Measurements from ENCODE around the gene TXNDC5. TPM values are rescaled to one million over a fixed set of nuclear protein-coding genes. Genes with fewer than 3 reads are reported as not detected.
A peak's percentile ranks its signal among the peaks of the same experiment; 100 is the strongest.

The TXNDC5 gene
- total RNA-seq = 100 to 1,000 TPM in 1 of 3 donors, 10 to 100 TPM in 2; 59.1 to 122 (median 59.3) TPM
- long read RNA-seq, donor 1, transcript TXNDC5-201 (10 exons, 2,964 nt) = major isoform, 149 of 162 reads
- long read RNA-seq, donor 1, partial matches to known transcripts = 8 of 162 reads
- long read RNA-seq, donor 1, other reads (novel, unspliced or antisense) = 4 of 162 reads
- long read RNA-seq, donor 2 = 0 reads

DNA sequence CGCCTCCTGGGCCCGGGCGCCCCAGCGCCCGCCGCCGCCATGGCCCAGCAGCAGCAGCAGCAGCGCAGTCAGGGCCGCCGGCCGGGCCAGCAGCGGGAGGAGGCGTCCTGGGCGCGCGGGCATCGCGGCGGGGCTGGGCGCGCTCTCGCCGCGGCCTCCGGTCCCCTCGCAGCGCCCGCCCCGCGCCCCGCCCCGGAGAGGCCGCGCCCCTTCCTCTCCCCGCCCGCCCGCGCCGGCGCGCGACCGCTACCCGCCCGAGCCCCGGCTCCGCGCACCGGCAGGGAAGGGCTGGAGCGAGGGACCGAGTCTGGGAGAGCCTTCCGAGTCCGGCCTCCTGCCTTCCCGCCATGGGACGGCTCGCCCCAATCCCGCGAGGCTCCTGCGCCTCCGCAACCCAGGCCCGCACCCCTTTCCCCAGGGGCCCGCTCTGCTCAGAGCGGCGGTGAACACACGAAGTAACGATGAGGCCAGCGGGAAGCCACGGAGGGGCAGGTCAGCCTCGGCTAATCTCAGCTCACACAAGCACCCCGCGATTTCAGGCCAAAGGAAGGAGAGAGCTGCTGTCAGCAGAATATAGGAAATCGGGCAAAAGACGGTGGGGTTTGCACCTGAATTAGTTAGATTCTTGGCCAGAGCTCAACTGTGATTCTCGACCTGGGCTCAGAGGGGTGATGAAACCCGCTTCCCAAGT is at the start of gene TXNDC5:
TXNDC5 (minus strand) TSS at position 135 of the 691 bp plus-strand sequence; CDS start at position 123, 12 bp downstream.
- peaks cover 6% of the 10 kb centered on the region for H3K4me1 ChIP-seq (ENCODE audit: low read depth)
- H3K4me3 ChIP-seq = peak within 1 kb of the TSS; percentile 63
- H3K36me3 ChIP-seq (ENCODE audit: low read depth) = no peaks in the 10 kb centered on the region
- intact Hi-C loops (cut with DNase I, micrococcal nuclease) = no loop called here
- TF ChIP-seq, protein P1, sequence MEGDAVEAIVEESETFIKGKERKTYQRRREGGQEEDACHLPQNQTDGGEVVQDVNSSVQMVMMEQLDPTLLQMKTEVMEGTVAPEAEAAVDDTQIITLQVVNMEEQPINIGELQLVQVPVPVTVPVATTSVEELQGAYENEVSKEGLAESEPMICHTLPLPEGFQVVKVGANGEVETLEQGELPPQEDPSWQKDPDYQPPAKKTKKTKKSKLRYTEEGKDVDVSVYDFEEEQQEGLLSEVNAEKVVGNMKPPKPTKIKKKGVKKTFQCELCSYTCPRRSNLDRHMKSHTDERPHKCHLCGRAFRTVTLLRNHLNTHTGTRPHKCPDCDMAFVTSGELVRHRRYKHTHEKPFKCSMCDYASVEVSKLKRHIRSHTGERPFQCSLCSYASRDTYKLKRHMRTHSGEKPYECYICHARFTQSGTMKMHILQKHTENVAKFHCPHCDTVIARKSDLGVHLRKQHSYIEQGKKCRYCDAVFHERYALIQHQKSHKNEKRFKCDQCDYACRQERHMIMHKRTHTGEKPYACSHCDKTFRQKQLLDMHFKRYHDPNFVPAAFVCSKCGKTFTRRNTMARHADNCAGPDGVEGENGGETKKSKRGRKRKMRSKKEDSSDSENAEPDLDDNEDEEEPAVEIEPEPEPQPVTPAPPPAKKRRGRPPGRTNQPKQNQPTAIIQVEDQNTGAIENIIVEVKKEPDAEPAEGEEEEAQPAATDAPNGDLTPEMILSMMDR (IDR thresholded peaks at IDR 0.05) = no peak
- no peaks in the 10 kb centered on the region for H3K9me3 ChIP-seq
- DNase-seq (peak; percentile 82 to 90 (median 87)), ATAC-seq (peak; percentile 91)

DNA sequence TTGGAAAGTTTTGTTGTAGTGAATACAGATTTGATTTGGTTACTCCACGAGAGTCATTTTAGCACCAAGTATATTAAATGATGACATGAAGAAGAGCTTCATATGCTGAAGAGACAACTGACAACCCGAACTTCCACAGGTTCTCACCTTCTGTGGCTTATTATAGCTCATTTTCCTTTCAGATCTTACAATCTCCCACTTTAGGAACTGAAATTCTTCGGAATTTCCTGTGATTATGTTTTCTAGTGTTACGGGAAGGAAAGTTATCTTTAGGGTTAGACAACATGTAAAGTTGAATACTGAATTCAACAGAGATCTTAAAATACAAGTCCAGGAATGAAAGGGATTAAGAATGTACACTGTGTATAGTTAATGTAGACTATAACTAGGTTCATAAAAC is 49.6 kb upstream of the TXNDC5 start:
- DNase-seq (no peak), ATAC-seq (no peak)
- intact Hi-C loops (cut with DNase I, micrococcal nuclease) = no loop called here
- TF ChIP-seq, protein P1 (IDR thresholded peaks at IDR 0.05) = no peak
- H3K36me3 ChIP-seq (ENCODE audit: low read depth) = no peaks in the 10 kb centered on the region
- H3K9me3 ChIP-seq = no peaks in the 10 kb centered on the region
- no peak overlapping the region for H3K4me3 ChIP-seq
- H3K4me1 ChIP-seq (ENCODE audit: low read depth) = no peaks in the 10 kb centered on the region

DNA sequence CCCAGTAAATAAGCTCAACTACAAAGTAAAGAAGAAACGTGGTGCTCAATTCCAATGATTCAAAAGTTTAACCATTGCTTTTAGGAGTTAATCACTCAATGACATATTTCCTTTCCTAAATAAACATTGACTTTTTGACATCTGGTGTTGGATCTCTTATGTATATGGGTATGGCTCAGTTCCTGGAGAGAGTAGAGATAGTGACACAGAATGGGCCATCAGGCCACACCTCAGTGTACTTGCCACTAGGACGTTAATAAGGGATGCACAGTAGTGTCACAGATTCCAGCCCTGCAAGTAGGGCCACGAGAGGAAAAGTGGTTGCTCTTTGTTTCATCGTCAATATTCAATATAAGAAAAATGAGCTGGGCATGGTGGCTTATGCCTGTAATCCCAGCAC is 48.9 kb upstream of the TXNDC5 start:
- H3K4me3 ChIP-seq = no peak overlapping the region
- ATAC-seq = peak; percentile 55
- no peaks in the 10 kb centered on the region for H3K36me3 ChIP-seq (ENCODE audit: low read depth)
- intact Hi-C loops (cut with DNase I, micrococcal nuclease) = no loop called here
- no peak for DNase-seq
- no peaks in the 10 kb centered on the region for H3K9me3 ChIP-seq
- TF ChIP-seq, protein P1 (IDR thresholded peaks at IDR 0.05) = no peak
- no peaks in the 10 kb centered on the region for H3K4me1 ChIP-seq (ENCODE audit: low read depth)

DNA sequence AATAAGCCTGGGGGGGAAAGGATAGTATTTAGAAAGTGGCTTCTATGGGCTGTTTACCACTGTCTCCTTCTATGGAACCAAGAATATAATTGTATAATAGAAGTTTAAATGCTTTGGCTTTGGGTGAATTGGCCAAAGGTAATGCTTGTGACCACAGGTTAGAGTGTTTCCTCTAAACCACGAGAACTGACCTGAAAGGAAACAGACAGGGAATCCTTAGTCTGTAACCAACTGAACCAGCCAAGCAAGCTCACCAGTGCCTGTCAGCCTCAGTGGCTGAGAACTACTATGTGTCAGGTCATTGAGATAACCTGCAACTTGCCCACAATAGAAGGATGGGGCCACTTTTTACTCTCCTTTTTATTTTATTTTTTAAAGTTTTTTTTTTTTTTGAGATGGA is 47.9 kb upstream of the TXNDC5 start:
- ATAC-seq = no peak
- no peaks in the 10 kb centered on the region for H3K4me1 ChIP-seq (ENCODE audit: low read depth)
- intact Hi-C loops (cut with DNase I, micrococcal nuclease) = no loop called here
- no peak for DNase-seq
- H3K36me3 ChIP-seq (ENCODE audit: low read depth) = no peaks in the 10 kb centered on the region
- H3K4me3 ChIP-seq = no peak overlapping the region
- no peaks in the 10 kb centered on the region for H3K9me3 ChIP-seq
- TF ChIP-seq, protein P1 (IDR thresholded peaks at IDR 0.05) = no peak

DNA sequence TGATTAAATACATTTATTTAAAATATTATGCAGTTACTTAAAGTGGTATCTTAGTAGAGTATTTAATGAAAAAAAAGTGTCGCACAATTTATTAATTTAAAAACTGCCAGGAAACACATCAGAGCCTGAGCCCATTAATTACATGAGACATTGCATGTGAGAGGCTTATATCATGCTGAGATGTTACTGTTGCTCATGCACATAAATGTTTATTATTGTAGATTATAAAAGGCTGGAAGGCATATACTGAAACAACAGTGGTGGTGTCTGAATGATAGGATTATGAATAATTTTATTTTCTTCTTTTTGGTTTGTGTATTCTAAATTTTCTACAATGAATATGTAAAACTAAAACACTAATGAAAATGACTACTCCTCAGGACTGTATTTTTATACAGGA is 45.7 kb upstream of the TXNDC5 start:
- intact Hi-C loops (cut with DNase I, micrococcal nuclease) = no loop called here
- ATAC-seq = no peak
- Histone ChIP-seq H3K9me3 (no peaks in the 10 kb centered on the region), H3K36me3 (ENCODE audit: low read depth) (no peaks in the 10 kb centered on the region), H3K4me1 (ENCODE audit: low read depth) (no peaks in the 10 kb centered on the region), H3K4me3 (no peak overlapping the region)
- DNase-seq = no peak
- TF ChIP-seq, protein P1 (IDR thresholded peaks at IDR 0.05) = no peak

All from mucosa of descending colon (tissue), 3 donors.